Esophagus muscularis mucosa (tissue), 4 donors: ENCODE measurements around the gene EBLN2.

Experiments
- EP300 ChIP-seq: sonication (generic); formaldehyde crosslinking; IDR thresholded peaks from one replicate; pipeline ENCODE4 v1.6.1; 2017; ENCODE audit warnings: antibody characterized with exemption
- POLR2A ChIP-seq: fragments of 450-650 bp; IDR thresholded peaks from one replicate; pipeline ENCODE4 v1.6.1; 2017; ENCODE audit warnings: antibody characterized with exemption, moderate library complexity, mild to moderate bottlenecking, low read depth
- TF ChIP-seq, protein P1 (sequence below), 3 experiments: fragments of 200-600 bp in 2 of 3; fragments of 450-650 bp in 1 of 3; sonication (generic) in 2 of 3; IDR thresholded peaks; one replicate each; pipeline ENCODE4 v1.5.1; 2017 to 2019; ENCODE audit warnings: antibody characterized with exemption in 3 of 3, mild to moderate bottlenecking in 2 of 3, moderate library complexity in 1 of 3

DNA sequence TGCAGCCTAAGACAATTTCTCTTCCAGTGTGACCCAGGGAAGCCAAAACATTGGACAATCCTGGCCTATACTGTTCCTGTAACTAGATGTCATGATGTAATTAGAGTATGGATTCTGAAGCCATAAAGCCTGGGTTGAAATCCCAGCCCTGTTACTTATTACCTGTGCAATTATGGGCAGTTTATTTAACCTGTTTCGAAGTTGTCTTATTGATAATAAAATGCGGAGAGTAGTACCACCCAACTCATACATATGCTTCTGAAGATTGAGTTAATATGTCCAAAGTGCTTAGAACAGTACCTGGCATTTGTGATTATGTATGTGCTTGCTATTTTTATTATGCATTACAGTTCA, 34.7 kb upstream of the EBLN2 start:
- TF ChIP-seq, protein P1, sequence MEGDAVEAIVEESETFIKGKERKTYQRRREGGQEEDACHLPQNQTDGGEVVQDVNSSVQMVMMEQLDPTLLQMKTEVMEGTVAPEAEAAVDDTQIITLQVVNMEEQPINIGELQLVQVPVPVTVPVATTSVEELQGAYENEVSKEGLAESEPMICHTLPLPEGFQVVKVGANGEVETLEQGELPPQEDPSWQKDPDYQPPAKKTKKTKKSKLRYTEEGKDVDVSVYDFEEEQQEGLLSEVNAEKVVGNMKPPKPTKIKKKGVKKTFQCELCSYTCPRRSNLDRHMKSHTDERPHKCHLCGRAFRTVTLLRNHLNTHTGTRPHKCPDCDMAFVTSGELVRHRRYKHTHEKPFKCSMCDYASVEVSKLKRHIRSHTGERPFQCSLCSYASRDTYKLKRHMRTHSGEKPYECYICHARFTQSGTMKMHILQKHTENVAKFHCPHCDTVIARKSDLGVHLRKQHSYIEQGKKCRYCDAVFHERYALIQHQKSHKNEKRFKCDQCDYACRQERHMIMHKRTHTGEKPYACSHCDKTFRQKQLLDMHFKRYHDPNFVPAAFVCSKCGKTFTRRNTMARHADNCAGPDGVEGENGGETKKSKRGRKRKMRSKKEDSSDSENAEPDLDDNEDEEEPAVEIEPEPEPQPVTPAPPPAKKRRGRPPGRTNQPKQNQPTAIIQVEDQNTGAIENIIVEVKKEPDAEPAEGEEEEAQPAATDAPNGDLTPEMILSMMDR (IDR thresholded peaks at IDR 0.05) = no peak
- TF ChIP-seq EP300 = no peak
- TF ChIP-seq POLR2A = no peak
